ENCODE results near the gene PPIE.

- TF ChIP-seq CTCF (IDR thresholded peaks at IDR 0.05) (no peak), EP300 (IDR thresholded peaks at IDR 0.05) (no peak)
These were observed 41.1 kb downstream of the PPIE start for GRCh38 chr1:39779821-39780220.
